COLO668 (cell line): ENCODE results near the gene SLAMF1.

Experiments used
- DNase-seq: peaks from one replicate; lab custom pipeline; 2025; ENCODE audit not compliant: unreplicated experiment; lab: John Stamatoyannopoulos, UW

Gene SLAMF1

GRCh38 chr1:160625725-160626498 is 20.9 kb downstream of the SLAMF1 start:
- no peak for DNase-seq

- no peak for DNase-seq
These were observed 21.5 kb downstream of the SLAMF1 start for GRCh38 chr1:160625321-160625720.

GRCh38 chr1:160624464-160624863 is 22.4 kb downstream of the SLAMF1 start:
- DNase-seq, result no peak

- DNase-seq, result no peak
These were observed 23.0 kb downstream of the SLAMF1 start for GRCh38 chr1:160623862-160624261.

- no peak for DNase-seq
These were observed 23.6 kb downstream of the SLAMF1 start for GRCh38 chr1:160623227-160623633.

GRCh38 chr1:160622501-160623226 is 24.2 kb downstream of the SLAMF1 start:
- DNase-seq, result no peak

- DNase-seq, result no peak
These were observed 25.0 kb downstream of the SLAMF1 start for GRCh38 chr1:160621633-160622413.

- no peak for DNase-seq
These were observed 25.8 kb downstream of the SLAMF1 start for GRCh38 chr1:160620942-160621632.

- DNase-seq, result no peak
These were observed 27.0 kb downstream of the SLAMF1 start for GRCh38 chr1:160619742-160620277.

GRCh38 chr1:160618763-160619274 is 28.0 kb downstream of the SLAMF1 start:
- DNase-seq, result no peak

- no peak for DNase-seq
These were observed 28.5 kb downstream of the SLAMF1 start for GRCh38 chr1:160618327-160618726.

GRCh38 chr1:160615660-160616059 is 31.2 kb downstream of the SLAMF1 start:
- DNase-seq, result no peak

GRCh38 chr1:160614410-160614809 is 32.4 kb downstream of the SLAMF1 start:
- no peak for DNase-seq

- DNase-seq, result no peak
These were observed 34.1 kb downstream of the SLAMF1 start for GRCh38 chr1:160612613-160613218.

- no peak for DNase-seq
These were observed 36.1 kb downstream of the SLAMF1 start for GRCh38 chr1:160610569-160611242.

GRCh38 chr1:160608941-160609340 is 37.9 kb downstream of the SLAMF1 start:
- no peak for DNase-seq

GRCh38 chr1:160608514-160608913 is 38.3 kb downstream of the SLAMF1 start:
- DNase-seq, result no peak

- DNase-seq, result no peak
These were observed 38.8 kb downstream of the SLAMF1 start for GRCh38 chr1:160608057-160608456.

- DNase-seq, result no peak
These were observed 39.2 kb downstream of the SLAMF1 start for GRCh38 chr1:160607672-160608032.
